Activated CD4-positive, alpha-beta T cell treated with anti-CD3 and anti-CD28 coated beads for 36 hours (primary cell): ENCODE measurements around the gene MTRF1L. TPM values are rescaled to one million over a fixed set of nuclear protein-coding genes. Genes with fewer than 3 reads are reported as not detected.

Source experiments
- ATAC-seq: fragments of 200-7000 bp; cut with Tn5 transposase; one replicate; pipeline ENCODE4 v1.10.0; 2021; ENCODE audit warnings: mild to moderate bottlenecking, moderate library complexity
- CTCF ChIA-PET: fragments of 350-600 bp; sonication (Branson Sonifier 250); formaldehyde crosslinking; loops from one replicate; lab custom pipeline; 2021; ENCODE audit warnings: antibody characterized with exemption; lab: Charles Lee
- POLR2A ChIA-PET: fragments of 350-600 bp; sonication (Branson Sonifier 250); formaldehyde crosslinking; loops from one replicate; lab custom pipeline; 2021; ENCODE audit warnings: antibody characterized with exemption, inconsistent platforms; lab: Charles Lee
- DNase-seq: peaks from one replicate; pipeline ENCODE4 v3.0.0-alpha.2; 2020
- H3K27ac Mint-ChIP-seq: one replicate; pipeline ENCODE4 v1.8.0; 2021; ENCODE audit warnings: mixed read lengths
- H3K27me3 Mint-ChIP-seq: one replicate; pipeline ENCODE4 v1.8.0; 2021; ENCODE audit warnings: mixed read lengths
- H3K36me3 Mint-ChIP-seq: one replicate; pipeline ENCODE4 v1.8.0; 2021; ENCODE audit warnings: low read depth, mixed read lengths
- H3K4me1 Mint-ChIP-seq: one replicate; pipeline ENCODE4 v1.8.0; 2021; ENCODE audit warnings: mixed read lengths
- H3K4me3 Mint-ChIP-seq: one replicate; pipeline ENCODE4 v1.8.0; 2021; ENCODE audit warnings: mild to moderate bottlenecking, moderate library complexity, mixed read lengths
- H3K9me3 Mint-ChIP-seq: one replicate; pipeline ENCODE4 v1.8.0; 2021; ENCODE audit warnings: low read depth, mixed read lengths
- intact Hi-C, 2 experiments: fragments of 100-400 bp; cut with DNase I in 1 of 2; cut with micrococcal nuclease in 1 of 2; formaldehyde crosslinking; loops; one replicate each; pipeline versions ENCODE4 v1.14.2 to v1.15.1; 2022 to 2024; cut with DNase I, micrococcal nuclease
- total RNA-seq, 2 experiments: library from RNA; stranded (reverse); gene quantifications; one replicate each; pipeline ENCODE4 v1.2.3, GENCODE V29; 2021

MTRF1L gene, protein sequence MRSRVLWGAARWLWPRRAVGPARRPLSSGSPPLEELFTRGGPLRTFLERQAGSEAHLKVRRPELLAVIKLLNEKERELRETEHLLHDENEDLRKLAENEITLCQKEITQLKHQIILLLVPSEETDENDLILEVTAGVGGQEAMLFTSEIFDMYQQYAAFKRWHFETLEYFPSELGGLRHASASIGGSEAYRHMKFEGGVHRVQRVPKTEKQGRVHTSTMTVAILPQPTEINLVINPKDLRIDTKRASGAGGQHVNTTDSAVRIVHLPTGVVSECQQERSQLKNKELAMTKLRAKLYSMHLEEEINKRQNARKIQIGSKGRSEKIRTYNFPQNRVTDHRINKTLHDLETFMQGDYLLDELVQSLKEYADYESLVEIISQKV
- 10 to 100 TPM; 16.8 to 19.9 TPM for total RNA-seq

DNA sequence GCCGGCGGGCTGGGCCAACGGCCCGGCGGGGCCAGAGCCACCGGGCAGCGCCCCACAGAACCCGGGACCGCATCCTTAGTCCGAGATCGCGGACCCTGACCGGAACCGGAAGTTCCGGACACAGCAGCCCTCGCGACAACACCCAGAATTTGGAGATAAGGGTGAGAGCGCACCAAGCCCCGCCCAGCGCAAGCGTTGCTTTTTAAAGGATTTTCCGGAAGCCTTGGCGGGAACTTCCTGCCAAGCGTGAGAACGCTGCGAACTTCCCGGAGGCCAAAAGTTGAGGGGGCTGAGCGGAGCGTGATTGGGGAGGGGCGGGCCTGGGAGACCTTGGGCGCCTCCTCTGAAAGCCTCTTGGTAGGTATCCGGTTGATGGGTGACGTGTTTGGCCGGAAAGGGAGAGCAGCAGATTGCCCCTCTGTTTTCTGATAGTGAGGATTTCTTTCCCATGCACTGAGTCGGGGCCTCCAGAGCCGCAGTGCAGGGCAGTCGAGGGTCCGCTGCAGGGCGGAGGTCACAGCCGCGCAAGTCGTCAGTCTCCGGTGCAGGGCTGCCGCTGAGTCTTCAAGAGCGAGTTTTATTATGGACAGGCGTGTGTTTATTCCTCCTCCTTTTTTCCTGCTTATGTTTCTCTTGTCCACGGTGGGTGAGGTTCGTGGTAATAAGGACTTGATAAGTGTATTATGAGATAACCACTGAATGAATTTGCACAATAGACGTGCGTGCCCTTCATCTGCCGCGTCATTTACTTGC is at the start of gene MTRF1L:
TSS of gene MTRF1L (minus strand) at position 97 of the 753 bp plus-strand sequence. CDS start at position 73, 24 bp downstream.
- H3K36me3 Mint-ChIP-seq, result peaks cover 30% of the 10 kb centered on the region
- H3K4me3 Mint-ChIP-seq, result peak within 1 kb of the TSS; percentile 92
- H3K27me3 Mint-ChIP-seq, result no peaks in the 10 kb centered on the region
- ChIA-PET POLR2A (interaction anchor here (1.2 to 1.9 kb wide), 2 partner anchors 19 to 20 kb away, joined by 5 to 10 read pairs; partner anchors contain the start of gene FBXO5), CTCF (no interaction called here)
- ATAC-seq, result peak; percentile 87
- peaks cover 5% of the 10 kb centered on the region for H3K9me3 Mint-ChIP-seq
- DNase-seq, result peak; percentile 95
- intact Hi-C loops, result loop anchor here (1.0 to 5.0 kb wide), 6 partner anchors 19 to 1612 kb away; partner anchors contain the start of genes FBXO5 (in 2 of the 2) and RMND1 (in 1 of the 2)
- H3K27ac Mint-ChIP-seq, result peak within 1 kb of the TSS; percentile 99
- H3K4me1 Mint-ChIP-seq, result peaks cover 36% of the 10 kb centered on the region

DNA sequence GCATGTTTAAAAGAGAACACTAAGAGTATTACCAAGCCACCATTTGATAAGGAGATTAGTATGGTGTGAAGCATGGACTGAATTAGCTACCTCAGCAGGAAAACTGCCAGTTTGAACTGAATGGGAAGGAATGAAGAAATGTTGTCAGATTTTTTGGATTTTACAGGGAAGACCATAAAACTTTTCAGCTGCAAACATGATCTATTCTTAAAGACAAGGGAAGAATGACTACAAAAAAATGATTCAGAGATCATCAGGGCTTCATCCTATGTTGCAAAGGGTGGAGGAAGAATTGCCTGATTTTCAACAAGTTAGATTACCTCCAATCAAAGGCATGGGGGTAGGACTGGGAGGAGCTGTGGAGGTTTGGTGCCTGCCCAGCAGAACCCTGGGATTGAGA is 49.3 kb upstream of the MTRF1L start:
- POLR2A ChIA-PET, result no interaction called here
- CTCF ChIA-PET, result interaction anchor here (0.7 to 1.1 kb wide), 2 partner anchors 21 to 735 kb away, joined by 3 read pairs; no protein-coding TSS in a partner anchor
- H3K36me3 Mint-ChIP-seq, result no peaks in the 10 kb centered on the region

DNA sequence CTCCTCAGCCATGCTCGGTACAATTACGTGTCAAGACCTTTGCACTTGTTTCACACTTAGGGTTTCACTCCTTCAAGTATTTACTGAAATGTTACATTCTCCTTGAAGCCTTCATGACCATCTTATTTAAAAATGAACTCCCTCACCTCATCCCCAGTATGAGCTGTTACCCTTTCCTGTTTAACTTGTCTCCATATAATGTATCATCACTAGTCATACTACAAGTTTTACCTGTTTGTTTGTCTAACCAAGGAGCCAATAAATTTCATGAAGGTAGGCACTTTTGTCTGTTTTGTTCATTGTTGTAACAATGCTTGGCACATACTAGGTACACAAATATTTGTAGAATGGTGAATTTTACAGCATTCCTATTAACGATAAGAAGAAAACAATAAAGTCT is 46.1 kb upstream of the MTRF1L start:
- ATAC-seq (no peak), DNase-seq (no peak)
- intact Hi-C loops, result no loop called here
- Mint-ChIP-seq H3K4me1 (no peaks in the 10 kb centered on the region), H3K36me3 (no peaks in the 10 kb centered on the region), H3K27me3 (peaks cover 5% of the 10 kb centered on the region), H3K4me3 (no peak overlapping the region), H3K27ac (no peak overlapping the region), H3K9me3 (no peaks in the 10 kb centered on the region)
- ChIA-PET CTCF (interaction anchor here (1.1 kb wide), 1 partner anchor 15 kb away, joined by 3 read pairs; no protein-coding TSS in a partner anchor), POLR2A (no interaction called here)

More for the DNA sequence above, 49.3 kb upstream of the MTRF1L start:
- DNase-seq, result no peak
- intact Hi-C loops, result no loop called here
- no peak overlapping the region for H3K27ac Mint-ChIP-seq
- no peak for ATAC-seq
- H3K9me3 Mint-ChIP-seq, result no peaks in the 10 kb centered on the region
- H3K4me1 Mint-ChIP-seq, result no peaks in the 10 kb centered on the region
- peaks cover 12% of the 10 kb centered on the region for H3K27me3 Mint-ChIP-seq
- H3K4me3 Mint-ChIP-seq, result no peak overlapping the region

DNA sequence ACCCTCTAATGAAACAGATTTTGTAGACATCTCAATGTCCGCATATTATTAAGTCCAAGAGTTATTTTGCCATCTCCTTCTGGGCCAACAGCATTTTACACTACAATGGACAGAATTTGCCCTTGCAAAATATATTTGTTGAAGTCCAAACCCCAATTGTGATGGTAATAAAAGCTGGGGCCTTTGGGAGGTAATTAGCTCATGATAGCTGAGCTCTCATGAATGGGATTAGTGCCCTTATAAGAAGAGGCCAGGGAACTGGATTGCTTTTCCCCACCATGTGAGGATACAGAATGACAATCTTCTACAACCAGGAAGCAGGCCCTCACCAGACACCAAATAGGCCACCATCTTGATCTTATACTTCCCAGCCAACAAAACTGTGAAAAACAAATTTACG is 44.9 kb upstream of the MTRF1L start:
- Mint-ChIP-seq H3K27me3 (peaks cover 5% of the 10 kb centered on the region), H3K36me3 (no peaks in the 10 kb centered on the region), H3K4me1 (no peaks in the 10 kb centered on the region), H3K27ac (no peak overlapping the region), H3K4me3 (no peak overlapping the region), H3K9me3 (no peaks in the 10 kb centered on the region)
- intact Hi-C loops, result no loop called here
- DNase-seq, result no peak
- ChIA-PET POLR2A (no interaction called here), CTCF (no interaction called here)
- ATAC-seq, result no peak

DNA sequence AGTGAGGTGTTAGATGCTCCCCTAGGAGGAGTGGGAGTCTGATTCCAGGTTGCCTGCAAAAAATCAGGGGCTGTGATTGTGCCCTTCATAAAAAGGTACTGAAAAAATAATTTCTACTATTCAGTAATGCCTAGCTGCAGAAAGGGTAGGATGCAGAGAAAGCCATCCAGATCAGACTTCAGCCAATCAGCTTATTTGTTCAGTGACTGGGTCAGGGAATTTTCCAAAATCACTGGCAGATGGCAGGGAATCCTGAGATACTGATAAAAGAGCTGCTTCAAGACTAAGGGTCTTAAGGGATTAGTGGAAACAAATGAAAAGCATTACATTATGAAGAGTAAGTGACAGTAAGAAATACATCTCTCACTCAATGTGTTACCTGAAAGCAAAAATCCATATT is 42.8 kb upstream of the MTRF1L start:
- DNase-seq (no peak), ATAC-seq (no peak)
- Mint-ChIP-seq H3K4me1 (no peaks in the 10 kb centered on the region), H3K27ac (no peak overlapping the region), H3K36me3 (no peaks in the 10 kb centered on the region), H3K9me3 (no peaks in the 10 kb centered on the region), H3K27me3 (no peaks in the 10 kb centered on the region), H3K4me3 (no peak overlapping the region)
- ChIA-PET CTCF (interaction anchor here (0.6 kb wide), 1 partner anchor 18 kb away, joined by 3 read pairs; no protein-coding TSS in a partner anchor), POLR2A (no interaction called here)
- intact Hi-C loops, result no loop called here

DNA sequence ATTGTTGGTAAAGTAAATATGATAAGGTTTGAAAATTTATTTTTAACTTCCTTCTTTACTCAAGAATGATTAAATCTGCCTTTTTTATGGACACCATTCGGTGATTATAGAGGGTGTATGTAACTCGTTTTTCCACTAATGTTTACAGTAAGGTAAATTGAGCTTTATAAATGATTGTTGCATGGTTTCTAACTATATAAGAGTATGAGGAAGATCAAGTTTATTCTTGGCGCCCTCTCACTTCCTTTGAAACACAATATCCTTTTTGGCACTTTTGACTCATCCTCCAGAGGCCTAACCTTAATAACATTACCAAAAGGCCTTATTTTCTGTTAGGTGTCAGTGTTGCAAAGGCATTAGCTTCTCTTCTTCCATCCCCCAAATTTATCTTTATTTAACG is 41.8 kb upstream of the MTRF1L start:
- intact Hi-C loops, result no loop called here
- POLR2A ChIA-PET, result no interaction called here
- H3K9me3 Mint-ChIP-seq, result no peaks in the 10 kb centered on the region
- no peak overlapping the region for H3K4me3 Mint-ChIP-seq
- no peak for ATAC-seq
- no peak for DNase-seq
- CTCF ChIA-PET, result no interaction called here
- no peak overlapping the region for H3K27ac Mint-ChIP-seq
- H3K27me3 Mint-ChIP-seq, result no peaks in the 10 kb centered on the region
- no peaks in the 10 kb centered on the region for H3K36me3 Mint-ChIP-seq
- no peaks in the 10 kb centered on the region for H3K4me1 Mint-ChIP-seq

DNA sequence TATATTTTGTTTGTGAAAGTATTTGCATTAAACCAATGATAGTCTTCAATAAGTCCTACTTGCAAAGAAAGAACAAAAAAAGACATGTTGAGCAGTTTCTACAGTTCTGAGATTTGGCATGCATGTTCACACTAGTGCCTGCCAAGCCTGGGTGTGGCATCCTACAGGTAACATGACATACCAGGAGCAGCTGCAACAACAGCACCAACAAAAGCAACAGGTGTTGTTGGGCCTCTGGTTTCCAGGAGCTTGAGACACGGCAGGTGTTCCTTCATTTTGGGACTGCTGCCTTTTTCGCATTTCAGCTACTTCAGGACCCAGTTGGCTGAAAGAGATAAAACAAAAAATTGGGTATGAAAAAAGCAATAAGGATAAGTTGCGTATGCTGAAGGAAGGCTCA is 41.2 kb upstream of the MTRF1L start:
- no peak overlapping the region for H3K27ac Mint-ChIP-seq
- H3K4me3 Mint-ChIP-seq, result no peak overlapping the region
- ATAC-seq (no peak), DNase-seq (no peak)
- intact Hi-C loops, result no loop called here
- POLR2A ChIA-PET, result no interaction called here
- H3K27me3 Mint-ChIP-seq, result no peaks in the 10 kb centered on the region
- CTCF ChIA-PET, result no interaction called here
- H3K36me3 Mint-ChIP-seq, result no peaks in the 10 kb centered on the region
- H3K4me1 Mint-ChIP-seq, result no peaks in the 10 kb centered on the region
- no peaks in the 10 kb centered on the region for H3K9me3 Mint-ChIP-seq

DNA sequence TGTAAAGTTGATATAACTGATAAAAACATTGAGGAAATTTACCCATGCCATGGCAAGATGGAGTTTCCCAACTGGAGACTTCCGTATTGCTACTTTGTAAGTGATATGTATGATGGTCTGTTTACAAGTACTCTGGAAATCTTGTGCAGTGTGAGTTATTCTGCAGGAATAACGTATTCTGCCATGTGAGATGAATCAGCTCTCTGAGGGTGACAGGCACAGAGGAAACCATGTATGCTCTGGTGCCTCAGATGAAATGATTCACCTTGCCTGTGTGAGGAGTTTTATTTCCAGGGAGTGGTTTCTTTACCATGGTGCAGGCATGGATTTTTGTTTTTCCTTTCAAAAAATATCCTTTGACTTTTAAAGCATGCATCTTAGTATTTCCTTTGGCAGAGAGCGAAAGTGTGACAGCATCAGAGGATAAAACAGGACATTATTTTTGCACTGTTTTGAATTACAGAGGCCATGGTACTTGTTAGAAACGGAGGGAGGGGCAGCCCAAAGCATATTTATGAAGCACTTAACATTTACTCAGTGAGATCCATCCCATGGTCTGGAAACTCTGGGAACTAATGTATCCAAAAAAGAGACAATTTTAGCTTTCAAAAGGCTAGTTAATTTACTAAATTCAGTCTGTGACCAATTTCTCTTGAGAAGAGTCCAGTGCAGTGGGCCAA is 36.0 kb upstream of the MTRF1L start:
- H3K9me3 Mint-ChIP-seq, result no peaks in the 10 kb centered on the region
- intact Hi-C loops, result no loop called here
- H3K4me1 Mint-ChIP-seq, result no peaks in the 10 kb centered on the region
- DNase-seq (no peak), ATAC-seq (no peak)
- ChIA-PET POLR2A (no interaction called here), CTCF (interaction anchor here (0.6 to 0.8 kb wide), 2 partner anchors 85 to 180 kb away, joined by 3 read pairs; no protein-coding TSS in a partner anchor)
- peaks cover 2% of the 10 kb centered on the region for H3K27me3 Mint-ChIP-seq
- no peaks in the 10 kb centered on the region for H3K36me3 Mint-ChIP-seq
- no peak overlapping the region for H3K4me3 Mint-ChIP-seq
- H3K27ac Mint-ChIP-seq, result no peak overlapping the region

DNA sequence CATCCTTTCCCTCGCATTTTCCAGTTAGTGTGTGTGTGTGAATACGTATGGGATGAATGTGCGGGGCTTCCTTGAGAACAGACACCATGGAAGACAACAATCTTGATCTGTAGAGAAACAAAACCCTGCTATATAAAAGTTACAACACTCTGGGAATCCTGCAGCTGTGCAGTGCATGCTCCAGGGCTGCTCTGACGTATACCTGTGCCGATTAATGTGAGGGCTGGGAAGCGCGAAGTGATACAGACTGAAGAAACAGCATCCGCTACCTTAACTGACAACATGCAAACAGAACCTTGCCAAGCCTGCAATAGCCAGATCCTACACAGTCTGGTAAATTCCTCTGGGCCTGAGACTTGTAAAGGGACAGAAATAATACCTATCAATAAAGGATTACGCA is 31.6 kb upstream of the MTRF1L start:
- ChIA-PET POLR2A (no interaction called here), CTCF (interaction anchor here (1.2 kb wide), 1 partner anchor 15 kb away, joined by 3 read pairs; no protein-coding TSS in a partner anchor)

DNA sequence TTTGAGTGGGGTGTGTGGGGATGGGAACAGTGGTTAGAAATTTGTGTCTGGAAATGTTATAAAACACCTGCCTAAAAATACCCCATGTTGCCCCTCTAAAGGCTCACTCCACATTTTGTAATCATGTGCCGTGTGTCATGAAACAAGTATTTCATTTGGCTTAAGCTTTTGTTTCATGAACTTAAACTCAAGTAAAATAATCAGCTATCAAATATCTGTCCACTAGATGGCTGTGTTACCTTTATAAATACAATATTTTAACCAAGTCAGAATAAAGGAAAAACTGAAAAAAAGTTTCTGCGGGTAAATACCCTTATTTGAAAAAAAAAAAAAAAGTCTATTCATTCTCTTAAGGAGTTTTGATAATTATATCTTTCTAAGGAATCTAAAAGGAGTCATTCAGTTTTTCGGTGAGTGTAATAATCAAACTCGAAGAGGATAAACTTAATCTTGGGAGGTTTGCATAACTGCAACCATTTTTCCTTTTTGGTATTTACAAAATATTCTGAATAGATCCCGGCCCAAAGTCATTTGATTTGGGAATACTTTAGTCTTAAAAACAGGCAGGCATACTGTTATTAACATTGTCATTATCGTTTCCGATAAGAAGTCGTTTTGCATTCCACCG is 29.9 kb upstream of the MTRF1L start:
- ATAC-seq, result no peak
- Mint-ChIP-seq H3K4me1 (no peaks in the 10 kb centered on the region), H3K4me3 (no peak overlapping the region), H3K27ac (no peak overlapping the region), H3K27me3 (peaks cover 15% of the 10 kb centered on the region), H3K9me3 (no peaks in the 10 kb centered on the region), H3K36me3 (no peaks in the 10 kb centered on the region)
- CTCF ChIA-PET, result interaction anchor here (0.6 to 1.0 kb wide), 2 partner anchors 203 to 280 kb away, joined by 3 to 5 read pairs; no protein-coding TSS in a partner anchor
- intact Hi-C loops, result loop anchor here (1.0 to 5.0 kb wide), 3 partner anchors 280 to 480 kb away; no protein-coding TSS in a partner anchor
- no peak for DNase-seq
- POLR2A ChIA-PET, result no interaction called here

More for the DNA sequence above, 31.6 kb upstream of the MTRF1L start:
- H3K36me3 Mint-ChIP-seq, result no peaks in the 10 kb centered on the region
- no peaks in the 10 kb centered on the region for H3K9me3 Mint-ChIP-seq
- intact Hi-C loops, result loop anchor here (5.0 kb wide), 2 partner anchors 278 to 478 kb away; no protein-coding TSS in a partner anchor
- no peak overlapping the region for H3K27ac Mint-ChIP-seq
- no peak for DNase-seq
- no peak overlapping the region for H3K4me3 Mint-ChIP-seq
- H3K27me3 Mint-ChIP-seq, result peaks cover 12% of the 10 kb centered on the region
- no peaks in the 10 kb centered on the region for H3K4me1 Mint-ChIP-seq
- no peak for ATAC-seq
